Stimulated activated naive CD8-positive, alpha-beta T cell treated with anti-CD3 and anti-CD28 coated beads, Interleukin-15, Interleukin-2, amounts not matched to agents 100 ng/mL and 50 ng/mL, for 24 hours (primary cell): Measurements from ENCODE around the gene SLC25A39.

Source experiments
- H3K27ac Mint-ChIP-seq: one replicate; pipeline ENCODE4 v1.8.0; 2021; ENCODE audit warnings: mild to moderate bottlenecking, mixed read lengths
- H3K27me3 Mint-ChIP-seq: one replicate; pipeline ENCODE4 v1.8.0; 2021; ENCODE audit warnings: mixed read lengths
- H3K36me3 Mint-ChIP-seq: one replicate; pipeline ENCODE4 v1.8.0; 2021; ENCODE audit warnings: low read depth, mixed read lengths
- H3K4me1 Mint-ChIP-seq: one replicate; pipeline ENCODE4 v1.8.0; 2021; ENCODE audit warnings: low read depth, mixed read lengths
- H3K4me3 Mint-ChIP-seq: one replicate; pipeline ENCODE4 v1.8.0; 2021; ENCODE audit warnings: mild to moderate bottlenecking, mixed read lengths
- H3K9me3 Mint-ChIP-seq: one replicate; pipeline ENCODE4 v1.8.0; 2021; ENCODE audit warnings: mixed read lengths

SLC25A39 gene

DNA sequence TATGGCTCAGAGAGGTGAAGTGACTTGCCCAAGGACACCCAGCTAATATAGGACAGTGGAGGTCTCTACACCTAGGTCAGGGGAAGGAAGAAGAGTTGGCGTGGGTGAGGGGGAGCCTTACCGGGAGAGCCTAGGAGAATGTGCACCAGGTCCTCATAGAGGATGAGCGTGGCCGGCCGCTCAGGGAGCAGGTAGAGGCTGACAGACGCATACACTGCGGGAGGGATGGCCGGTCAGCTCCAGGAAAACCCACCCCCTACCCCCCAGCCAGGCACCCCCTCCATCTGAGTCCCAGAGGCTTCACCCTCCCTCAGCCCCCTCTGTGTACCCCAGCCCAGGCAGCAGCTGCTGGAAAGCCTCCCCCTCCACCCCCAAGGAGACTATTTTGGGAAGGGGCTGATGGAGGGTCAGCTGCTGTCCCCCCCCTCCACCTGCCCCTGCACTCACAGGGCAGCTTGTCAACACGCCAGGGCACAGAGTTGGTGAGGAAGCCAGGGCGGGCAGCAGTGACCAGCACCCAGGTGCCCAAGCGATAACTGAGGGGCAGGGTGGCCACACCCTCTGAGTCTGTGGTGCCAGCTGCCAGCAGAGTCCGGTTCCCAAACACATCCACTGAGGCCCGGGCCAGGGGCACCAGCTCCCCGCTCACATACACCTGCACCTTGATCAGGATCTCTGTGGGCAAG is 35.0 kb upstream of the SLC25A39 start:
- H3K27me3 Mint-ChIP-seq: peaks cover 11% of the 10 kb centered on the region
- no peak overlapping the region for H3K27ac Mint-ChIP-seq
- H3K36me3 Mint-ChIP-seq: no peaks in the 10 kb centered on the region
- H3K9me3 Mint-ChIP-seq: no peaks in the 10 kb centered on the region
- H3K4me3 Mint-ChIP-seq: no peak overlapping the region
- H3K4me1 Mint-ChIP-seq: no peaks in the 10 kb centered on the region

DNA sequence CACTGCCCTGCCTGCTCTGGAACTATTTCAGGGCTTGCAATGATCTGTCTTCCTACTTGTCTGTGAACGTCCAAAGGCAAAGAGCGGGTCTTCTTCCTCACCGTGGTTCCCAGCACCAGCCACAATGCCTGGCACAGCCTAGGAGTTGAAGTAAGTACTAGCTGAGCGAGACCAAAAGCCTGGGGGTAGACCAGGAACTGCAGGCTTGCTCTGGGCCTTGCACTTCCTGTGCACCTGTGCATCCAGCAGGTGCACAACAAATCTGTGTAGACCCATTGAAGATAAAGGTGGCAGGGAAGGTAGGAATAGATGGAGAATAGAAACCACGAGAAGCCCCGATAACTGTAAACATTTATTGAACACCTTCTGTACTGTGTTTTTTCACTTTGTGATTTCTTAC is 34.4 kb upstream of the SLC25A39 start:
- H3K27ac Mint-ChIP-seq: no peak overlapping the region

DNA sequence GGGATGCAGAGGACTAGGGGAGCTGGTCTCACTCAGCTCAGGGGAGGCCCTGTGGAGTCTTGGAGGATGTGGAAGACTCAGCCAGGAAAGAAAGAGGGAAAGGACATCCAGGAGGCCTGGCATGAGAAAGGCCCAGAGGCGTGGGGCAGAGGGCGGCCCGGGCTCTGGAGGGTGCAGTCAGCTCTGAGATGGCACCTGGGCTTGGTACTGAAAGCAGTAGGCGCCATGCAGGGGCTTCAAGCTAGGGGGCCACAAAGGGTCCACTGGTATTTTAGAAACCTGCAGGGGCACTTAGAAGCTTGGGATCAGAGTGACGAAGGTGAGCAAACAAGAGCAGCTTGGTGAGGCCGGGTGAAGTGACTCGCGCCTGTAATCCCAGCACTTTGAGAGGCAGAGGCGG is 33.4 kb upstream of the SLC25A39 start:
- Mint-ChIP-seq H3K9me3 (no peaks in the 10 kb centered on the region), H3K4me3 (no peak overlapping the region), H3K4me1 (peaks cover 2% of the 10 kb centered on the region), H3K27ac (no peak overlapping the region), H3K36me3 (no peaks in the 10 kb centered on the region), H3K27me3 (peaks cover 11% of the 10 kb centered on the region)

More for the DNA sequence above, 34.4 kb upstream of the SLC25A39 start:
- Mint-ChIP-seq H3K36me3 (no peaks in the 10 kb centered on the region), H3K9me3 (no peaks in the 10 kb centered on the region), H3K4me1 (no peaks in the 10 kb centered on the region), H3K4me3 (no peak overlapping the region), H3K27me3 (peaks cover 11% of the 10 kb centered on the region)

DNA sequence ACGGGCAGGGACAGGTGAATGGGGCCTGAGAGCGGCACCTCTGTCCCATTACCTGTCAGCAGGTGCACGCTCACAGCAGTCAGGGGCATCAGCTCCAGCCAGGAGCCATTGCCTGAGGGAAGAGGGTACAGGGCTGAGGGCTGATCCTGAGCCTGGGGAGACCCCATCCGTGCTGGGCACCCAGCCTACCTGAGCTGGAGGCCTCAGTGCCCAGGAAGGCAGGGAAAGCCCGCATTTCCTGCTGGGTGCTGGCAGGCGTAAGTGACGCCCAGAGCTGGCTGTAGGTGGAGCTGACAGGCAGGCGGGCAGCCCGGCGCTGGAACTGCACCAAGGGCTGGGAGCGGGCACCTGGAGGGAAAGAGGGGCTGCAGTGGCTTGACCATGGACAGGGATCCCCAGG is 31.6 kb upstream of the SLC25A39 start:
- H3K4me3 Mint-ChIP-seq: no peak overlapping the region
- no peaks in the 10 kb centered on the region for H3K36me3 Mint-ChIP-seq
- no peak overlapping the region for H3K27ac Mint-ChIP-seq
- H3K9me3 Mint-ChIP-seq: no peaks in the 10 kb centered on the region
- H3K4me1 Mint-ChIP-seq: peaks cover 5% of the 10 kb centered on the region
- peaks cover 7% of the 10 kb centered on the region for H3K27me3 Mint-ChIP-seq

DNA sequence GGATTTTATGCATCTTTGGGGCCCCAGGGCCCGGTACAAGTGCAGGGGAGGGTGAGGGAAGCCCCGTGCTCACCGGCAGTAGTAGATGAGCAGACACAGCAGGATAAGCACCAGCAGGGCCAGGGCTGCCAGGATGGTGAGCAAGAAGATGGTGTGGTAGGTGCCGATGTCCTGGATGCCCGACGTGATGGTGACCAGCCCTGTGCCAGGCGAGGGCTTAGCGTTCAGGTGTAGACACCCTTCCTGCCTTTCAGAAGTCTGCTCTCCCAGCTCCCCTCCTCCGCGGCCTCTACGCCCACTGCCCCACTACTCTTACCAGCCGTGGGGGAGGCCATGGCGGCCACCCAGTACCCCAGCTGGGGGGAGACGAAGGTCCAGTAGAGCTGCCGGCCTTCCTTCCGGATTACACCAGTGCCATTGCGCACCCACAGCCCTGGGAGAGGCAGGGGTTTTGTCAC is 31.0 kb upstream of the SLC25A39 start:
- Mint-ChIP-seq H3K27me3 (peaks cover 5% of the 10 kb centered on the region), H3K4me3 (no peak overlapping the region)

DNA sequence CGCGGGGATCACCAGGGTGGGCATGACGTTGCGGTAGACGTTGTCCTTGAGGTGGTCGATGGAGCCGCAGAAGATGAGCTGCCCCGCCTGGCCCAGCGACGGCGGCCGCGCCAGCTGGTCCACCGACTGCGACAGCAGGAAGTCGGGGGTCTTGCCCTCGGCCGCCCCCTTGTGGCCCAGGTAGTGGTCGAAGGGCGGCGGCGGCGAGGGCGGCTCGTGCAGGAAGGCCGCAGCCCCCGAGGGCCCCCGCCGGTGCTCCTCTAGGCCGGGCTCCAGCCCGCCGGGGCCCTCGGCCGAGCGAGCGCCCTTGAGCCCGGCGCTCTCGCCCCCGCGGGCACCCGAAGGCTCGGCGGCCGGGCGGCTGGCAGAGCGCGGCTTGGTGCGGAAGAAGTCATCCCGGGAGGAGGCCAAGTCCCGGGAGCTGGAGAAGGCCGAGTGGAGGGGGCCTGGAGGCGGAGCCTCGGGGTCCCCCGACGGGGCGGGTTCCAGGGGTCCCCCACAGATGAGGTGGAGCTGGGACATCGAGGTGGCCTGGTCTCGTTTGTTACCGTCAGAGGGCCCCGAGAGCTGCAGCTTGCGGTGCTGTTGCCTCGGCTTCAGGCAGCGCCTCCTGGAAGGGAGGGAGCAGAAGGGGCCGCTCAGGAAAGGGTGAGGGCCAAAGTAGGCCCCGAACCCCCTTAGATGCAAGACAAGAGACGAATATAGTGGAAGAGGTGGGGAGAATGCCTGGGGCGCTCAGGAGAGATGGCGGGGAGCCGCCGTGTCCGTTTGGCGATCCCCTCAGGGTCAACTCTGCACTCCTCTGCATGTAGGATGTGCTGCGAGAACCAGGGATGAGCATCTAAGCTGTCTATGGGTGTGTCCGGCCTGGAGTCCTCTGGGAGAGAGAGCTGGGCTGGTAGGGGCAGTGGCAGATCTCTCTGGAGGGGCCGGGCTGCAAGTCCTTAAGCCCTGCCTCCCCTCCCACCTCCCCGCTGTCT is 30.2 kb upstream of the SLC25A39 start:
- no peaks in the 10 kb centered on the region for H3K36me3 Mint-ChIP-seq
- no peak overlapping the region for H3K27ac Mint-ChIP-seq

More for the DNA sequence above, 31.0 kb upstream of the SLC25A39 start:
- Mint-ChIP-seq H3K27ac (no peak overlapping the region), H3K9me3 (no peaks in the 10 kb centered on the region), H3K4me1 (peaks cover 5% of the 10 kb centered on the region), H3K36me3 (no peaks in the 10 kb centered on the region)

DNA sequence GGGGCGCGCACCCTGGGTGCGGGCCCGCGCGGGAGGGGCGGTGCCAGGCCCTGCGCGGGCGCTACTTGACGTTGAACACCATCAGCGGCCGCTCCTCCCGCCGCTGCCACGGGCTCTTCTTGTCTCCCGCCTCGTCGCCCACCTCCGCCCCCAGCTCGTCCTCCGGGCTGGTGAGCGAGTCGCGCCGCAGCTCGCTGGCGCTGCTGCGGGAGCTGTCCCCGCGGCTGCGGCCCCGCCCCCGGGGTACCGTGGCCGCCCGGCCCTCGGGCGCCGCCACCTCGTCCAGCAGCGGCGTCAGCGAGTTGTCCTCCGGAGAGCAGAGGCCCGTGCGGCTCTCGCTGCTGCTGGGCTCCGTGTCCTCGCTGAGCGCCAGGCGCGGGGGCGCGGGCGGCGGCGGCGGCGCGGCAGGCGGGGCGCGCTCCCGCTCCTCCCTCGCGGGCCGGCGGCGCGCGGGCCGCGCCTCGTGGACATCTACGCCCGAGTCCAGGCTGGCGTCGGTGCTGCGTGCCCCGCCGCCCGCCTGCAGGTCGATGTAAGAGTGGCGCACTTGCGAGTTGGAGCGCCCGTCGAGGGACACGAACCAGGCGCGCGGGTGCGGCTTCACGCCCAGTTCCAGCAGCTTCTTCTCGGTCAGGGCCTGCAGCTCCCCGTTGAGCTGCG is 29.2 kb upstream of the SLC25A39 start:
- no peaks in the 10 kb centered on the region for H3K9me3 Mint-ChIP-seq
- H3K4me3 Mint-ChIP-seq: no peak overlapping the region
- no peaks in the 10 kb centered on the region for H3K36me3 Mint-ChIP-seq
- H3K27ac Mint-ChIP-seq: no peak overlapping the region
- peaks cover 5% of the 10 kb centered on the region for H3K4me1 Mint-ChIP-seq
- H3K27me3 Mint-ChIP-seq: no peaks in the 10 kb centered on the region

More for the DNA sequence above, 30.2 kb upstream of the SLC25A39 start:
- Mint-ChIP-seq H3K27me3 (no peaks in the 10 kb centered on the region), H3K4me1 (peaks cover 5% of the 10 kb centered on the region), H3K4me3 (peak overlapping the region; percentile 59), H3K9me3 (no peaks in the 10 kb centered on the region)

DNA sequence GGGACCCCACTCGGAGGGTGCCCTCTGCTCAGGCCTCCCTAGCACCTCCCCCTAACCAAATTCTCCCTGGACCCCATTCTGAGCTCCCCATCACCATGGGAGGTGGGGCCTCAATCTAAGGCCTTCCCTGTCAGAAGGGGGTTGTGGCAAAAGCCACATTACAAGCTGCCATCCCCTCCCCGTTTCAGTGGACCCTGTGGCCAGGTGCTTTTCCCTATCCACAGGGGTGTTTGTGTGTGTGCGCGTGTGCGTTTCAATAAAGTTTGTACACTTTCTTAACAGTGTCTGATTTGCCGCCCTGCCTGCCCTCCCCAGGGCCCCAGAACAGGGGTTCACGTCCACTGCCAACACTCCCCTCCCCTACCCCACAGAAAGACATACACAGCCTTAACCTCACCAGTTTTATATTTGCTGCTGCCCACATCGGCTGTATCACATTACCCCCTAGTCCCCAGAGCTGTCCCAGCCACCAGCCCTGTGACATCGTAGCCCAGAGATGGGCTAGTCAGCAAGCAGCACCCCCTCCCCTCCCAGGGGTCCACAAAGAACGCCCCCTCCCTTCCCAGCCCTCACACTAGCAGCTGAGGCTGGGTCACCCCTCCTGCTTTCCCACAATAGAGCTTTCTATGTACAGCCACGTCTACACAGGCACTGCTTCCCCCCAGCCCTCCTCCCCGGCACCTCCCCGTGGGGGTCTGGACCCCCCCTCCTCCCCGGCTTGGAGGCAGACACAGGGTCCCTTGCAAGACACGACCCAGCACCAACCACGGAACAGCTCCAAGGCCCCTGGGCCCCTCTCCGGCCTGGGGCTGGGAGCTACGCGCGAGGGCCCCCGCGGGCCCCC is 28.4 kb upstream of the SLC25A39 start:
- Mint-ChIP-seq H3K27ac (no peak overlapping the region), H3K36me3 (no peaks in the 10 kb centered on the region), H3K9me3 (no peaks in the 10 kb centered on the region), H3K27me3 (no peaks in the 10 kb centered on the region), H3K4me1 (peaks cover 13% of the 10 kb centered on the region), H3K4me3 (no peak overlapping the region)

DNA sequence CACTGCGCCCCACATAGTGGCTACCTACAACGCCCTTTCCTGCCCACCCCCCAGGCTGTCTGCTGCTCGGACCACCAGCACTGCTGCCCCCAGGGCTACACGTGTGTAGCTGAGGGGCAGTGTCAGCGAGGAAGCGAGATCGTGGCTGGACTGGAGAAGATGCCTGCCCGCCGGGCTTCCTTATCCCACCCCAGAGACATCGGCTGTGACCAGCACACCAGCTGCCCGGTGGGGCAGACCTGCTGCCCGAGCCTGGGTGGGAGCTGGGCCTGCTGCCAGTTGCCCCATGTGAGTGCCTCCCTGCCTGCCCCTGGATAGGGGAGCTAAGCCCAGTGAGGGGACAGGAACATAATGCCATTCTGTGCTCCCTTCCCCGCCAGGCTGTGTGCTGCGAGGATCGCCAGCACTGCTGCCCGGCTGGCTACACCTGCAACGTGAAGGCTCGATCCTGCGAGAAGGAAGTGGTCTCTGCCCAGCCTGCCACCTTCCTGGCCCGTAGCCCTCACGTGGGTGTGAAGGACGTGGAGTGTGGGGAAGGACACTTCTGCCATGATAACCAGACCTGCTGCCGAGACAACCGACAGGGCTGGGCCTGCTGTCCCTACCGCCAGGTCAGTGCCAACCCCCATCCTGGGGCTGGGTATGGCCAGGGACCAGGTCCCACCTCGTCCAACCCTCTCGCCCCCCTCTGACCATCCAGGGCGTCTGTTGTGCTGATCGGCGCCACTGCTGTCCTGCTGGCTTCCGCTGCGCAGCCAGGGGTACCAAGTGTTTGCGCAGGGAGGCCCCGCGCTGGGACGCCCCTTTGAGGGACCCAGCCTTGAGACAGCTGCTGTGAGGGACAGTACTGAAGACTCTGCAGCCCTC is 27.6 kb upstream of the SLC25A39 start:
- Mint-ChIP-seq H3K36me3 (no peaks in the 10 kb centered on the region), H3K27ac (no peak overlapping the region), H3K9me3 (no peaks in the 10 kb centered on the region), H3K27me3 (no peaks in the 10 kb centered on the region), H3K4me3 (no peak overlapping the region), H3K4me1 (peaks cover 14% of the 10 kb centered on the region)

DNA sequence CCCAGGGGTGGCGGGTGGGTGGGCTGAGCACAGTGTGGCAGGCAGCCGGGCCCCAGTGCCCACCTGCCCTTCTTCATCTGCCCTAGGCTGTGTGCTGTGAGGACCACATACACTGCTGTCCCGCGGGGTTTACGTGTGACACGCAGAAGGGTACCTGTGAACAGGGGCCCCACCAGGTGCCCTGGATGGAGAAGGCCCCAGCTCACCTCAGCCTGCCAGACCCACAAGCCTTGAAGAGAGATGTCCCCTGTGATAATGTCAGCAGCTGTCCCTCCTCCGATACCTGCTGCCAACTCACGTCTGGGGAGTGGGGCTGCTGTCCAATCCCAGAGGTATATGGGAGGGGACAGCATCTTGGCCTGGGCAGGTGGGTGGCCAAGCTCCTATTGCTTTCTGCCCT is 26.8 kb upstream of the SLC25A39 start:
- Mint-ChIP-seq H3K4me3 (no peak overlapping the region), H3K9me3 (no peaks in the 10 kb centered on the region), H3K27me3 (no peaks in the 10 kb centered on the region), H3K27ac (no peak overlapping the region), H3K36me3 (no peaks in the 10 kb centered on the region), H3K4me1 (peaks cover 14% of the 10 kb centered on the region)

DNA sequence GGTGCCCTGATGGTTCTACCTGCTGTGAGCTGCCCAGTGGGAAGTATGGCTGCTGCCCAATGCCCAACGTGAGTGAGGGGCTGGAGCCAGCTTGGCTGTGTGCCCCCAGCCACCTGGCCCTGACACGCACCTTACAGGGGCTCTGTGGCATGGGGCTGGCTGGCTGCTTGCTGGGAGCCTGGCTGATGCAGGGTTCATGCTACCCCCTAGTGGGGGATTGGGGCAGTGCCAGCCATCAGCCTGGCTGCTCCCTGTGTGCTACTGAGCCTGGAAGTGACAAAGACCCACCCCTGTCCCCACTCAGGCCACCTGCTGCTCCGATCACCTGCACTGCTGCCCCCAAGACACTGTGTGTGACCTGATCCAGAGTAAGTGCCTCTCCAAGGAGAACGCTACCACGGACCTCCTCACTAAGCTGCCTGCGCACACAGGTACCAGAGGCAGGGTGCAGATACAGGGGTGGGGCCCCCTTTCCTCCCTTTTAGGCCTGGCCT is 26.2 kb upstream of the SLC25A39 start:
- Mint-ChIP-seq H3K4me1 (peaks cover 19% of the 10 kb centered on the region), H3K9me3 (no peaks in the 10 kb centered on the region), H3K27ac (no peak overlapping the region), H3K27me3 (no peaks in the 10 kb centered on the region), H3K36me3 (no peaks in the 10 kb centered on the region), H3K4me3 (no peak overlapping the region)

DNA sequence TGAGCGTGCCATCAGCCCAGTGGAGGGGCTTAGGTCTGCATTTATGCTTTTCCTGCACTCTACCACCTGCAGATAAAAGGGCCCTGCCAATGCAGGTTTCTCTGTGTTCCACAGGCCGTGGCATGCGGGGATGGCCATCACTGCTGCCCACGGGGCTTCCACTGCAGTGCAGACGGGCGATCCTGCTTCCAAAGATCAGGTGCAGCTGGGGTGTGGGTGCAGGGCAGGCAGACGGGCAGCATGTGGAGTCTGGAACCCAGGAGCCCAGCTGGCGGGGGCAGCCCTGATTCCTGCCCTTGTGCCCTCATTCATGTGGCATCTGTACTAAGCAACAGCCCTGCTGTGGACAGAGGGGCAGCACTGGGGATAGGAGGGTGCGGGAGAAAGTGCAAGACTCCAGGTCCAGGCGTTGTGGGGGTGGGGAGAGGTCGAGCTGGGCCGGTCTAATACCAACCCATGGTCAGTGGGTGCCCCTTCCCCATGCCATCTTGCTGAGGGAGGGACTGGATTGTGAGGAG is 25.0 kb upstream of the SLC25A39 start:
- Mint-ChIP-seq H3K27ac (no peak overlapping the region), H3K4me3 (no peak overlapping the region), H3K9me3 (no peaks in the 10 kb centered on the region), H3K27me3 (no peaks in the 10 kb centered on the region), H3K36me3 (no peaks in the 10 kb centered on the region), H3K4me1 (peaks cover 25% of the 10 kb centered on the region)

DNA sequence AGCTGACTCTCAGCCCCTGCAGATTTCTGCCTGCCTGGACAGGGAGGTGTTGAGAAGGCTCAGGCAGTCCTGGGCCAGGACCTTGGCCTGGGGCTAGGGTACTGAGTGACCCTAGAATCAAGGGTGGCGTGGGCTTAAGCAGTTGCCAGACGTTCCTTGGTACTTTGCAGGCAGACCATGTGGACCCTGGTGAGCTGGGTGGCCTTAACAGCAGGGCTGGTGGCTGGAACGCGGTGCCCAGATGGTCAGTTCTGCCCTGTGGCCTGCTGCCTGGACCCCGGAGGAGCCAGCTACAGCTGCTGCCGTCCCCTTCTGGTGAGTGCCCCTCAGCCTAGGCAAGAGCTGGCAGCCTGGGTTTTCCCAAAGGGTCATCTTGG is 24.4 kb upstream of the SLC25A39 start:
- H3K4me1 Mint-ChIP-seq: peaks cover 25% of the 10 kb centered on the region
- H3K36me3 Mint-ChIP-seq: no peaks in the 10 kb centered on the region
- H3K9me3 Mint-ChIP-seq: no peaks in the 10 kb centered on the region
- no peak overlapping the region for H3K27ac Mint-ChIP-seq
- no peaks in the 10 kb centered on the region for H3K27me3 Mint-ChIP-seq
- no peak overlapping the region for H3K4me3 Mint-ChIP-seq
